HG03045 (cell line): ENCODE results near the gene PRIM2.
"Not testable (repeated sequence)": the region's sequence is repeated elsewhere in the genome, so short reads cannot be mapped to it uniquely, and the experiment has no call there.

Experiments
- ATAC-seq: cut with Tn5 transposase; IDR thresholded peaks from one replicate; pipeline ENCODE4 v1.9.1; 2021; ENCODE audit warnings: mild to moderate bottlenecking, moderate library complexity; ENCODE audit not compliant: unreplicated experiment

The PRIM2 gene

GRCh38 chr6:57317060-57317943 lies at the start of gene PRIM2:
PRIM2 (plus strand) TSS chr6:57317630; CDS start chr6:57318446, 816 bp downstream.
- peak; percentile 91 for ATAC-seq

GRCh38 chr6:57268294-57268640 lies 49.2 kb upstream of the PRIM2 start:
- ATAC-seq: no peak

GRCh38 chr6:57274113-57274824 lies 43.2 kb upstream of the PRIM2 start:
- not testable (repeated sequence) for ATAC-seq

- no peak for ATAC-seq
Measured at GRCh38 chr6:57275384-57275783, 42.0 kb upstream of the PRIM2 start.

- ATAC-seq: no peak
Measured at GRCh38 chr6:57276946-57277345, 40.5 kb upstream of the PRIM2 start.

GRCh38 chr6:57278570-57278969 lies 38.9 kb upstream of the PRIM2 start:
- no peak for ATAC-seq

- ATAC-seq: no peak
Measured at GRCh38 chr6:57279013-57279412, 38.4 kb upstream of the PRIM2 start.

- ATAC-seq: no peak
Measured at GRCh38 chr6:57283106-57283505, 34.3 kb upstream of the PRIM2 start.

- no peak for ATAC-seq
Measured at GRCh38 chr6:57283911-57284455, 33.4 kb upstream of the PRIM2 start.

- not testable (repeated sequence) for ATAC-seq
Measured at GRCh38 chr6:57288136-57288535, 29.3 kb upstream of the PRIM2 start.

GRCh38 chr6:57293472-57293871 lies 24.0 kb upstream of the PRIM2 start:
- ATAC-seq: not testable (repeated sequence)

- ATAC-seq: no peak
Measured at GRCh38 chr6:57294862-57295445, 22.5 kb upstream of the PRIM2 start.

GRCh38 chr6:57297505-57297904 lies 19.9 kb upstream of the PRIM2 start:
- ATAC-seq: no peak

- no peak for ATAC-seq
Measured at GRCh38 chr6:57298741-57299140, 18.7 kb upstream of the PRIM2 start.

GRCh38 chr6:57301757-57302156 lies 15.7 kb upstream of the PRIM2 start:
- ATAC-seq: no peak

- ATAC-seq: no peak
Measured at GRCh38 chr6:57302477-57302876, 15.0 kb upstream of the PRIM2 start.

- no peak for ATAC-seq
Measured at GRCh38 chr6:57303931-57304681, 13.3 kb upstream of the PRIM2 start.

GRCh38 chr6:57305107-57305506 lies 12.3 kb upstream of the PRIM2 start:
- no peak for ATAC-seq

GRCh38 chr6:57305761-57306160 lies 11.7 kb upstream of the PRIM2 start:
- ATAC-seq: no peak

GRCh38 chr6:57306273-57306672 lies 11.2 kb upstream of the PRIM2 start:
- no peak for ATAC-seq

- ATAC-seq: no peak
Measured at GRCh38 chr6:57307850-57308249, 9.6 kb upstream of the PRIM2 start.
